ENCODE measurements around the gene RPL13A. TPM values are rescaled to one million over a fixed set of nuclear protein-coding genes. Genes with fewer than 3 reads are reported as not detected.
A peak's percentile ranks its signal among the peaks of the same experiment; 100 is the strongest.

The RPL13A gene
- total RNA-seq, 1 experiment from 2014 or later = 3,286 TPM

- no peaks in the 10 kb centered on the region for H4K20me1 ChIP-seq (ENCODE audit: control insufficient read depth, insufficient read depth, insufficient read length)
- H3K9ac ChIP-seq (ENCODE audit: extremely low read depth, insufficient read length, low read length) = no peak overlapping the region
- H4K91ac ChIP-seq (ENCODE audit: insufficient read length, low read depth, low read length) = no peak overlapping the region
- peak; percentile 79 for DNase-seq
- no peaks in the 10 kb centered on the region for H3K79me2 ChIP-seq (ENCODE audit: insufficient read depth, low read length)
- no peaks in the 10 kb centered on the region for H3K9me3 ChIP-seq (ENCODE audit: control insufficient read depth, low read depth, low read length)
- no peak overlapping the region for H3K14ac ChIP-seq (ENCODE audit: insufficient read depth, low read length)
- H3K56ac ChIP-seq (ENCODE audit: insufficient read length, low read depth, low read length) = no peak overlapping the region
- H4K8ac ChIP-seq (replicated peaks; ENCODE audit: insufficient read length, low read depth, low read length) = no peak overlapping the region
- H3K4ac ChIP-seq (ENCODE audit: low read depth, low read length) = no peak overlapping the region
- no peak overlapping the region for H2BK15ac ChIP-seq (ENCODE audit: low read depth, low read length)
- peak; percentile 62 for TF ChIP-seq CTCF (conservative IDR thresholded peaks at IDR 0.05)
- no peak overlapping the region for H3K27ac ChIP-seq (ENCODE audit: insufficient read length, low read depth, low read length)
- H3K23ac ChIP-seq (ENCODE audit: insufficient read length, low read depth, low read length) = no peak overlapping the region
- Mint-ChIP-seq H3K27ac (0 out of 7 replicates have a peak overlapping the region, but pooled peaks of 1 of the 3 experiments have one; percentile 38), H3K4me3 (peak overlapping the region; percentile 72 to 85), H3K9me3 (no peaks in the 10 kb centered on the region), H3K36me3 (ENCODE audit: insufficient read depth in 1 of 3, low read depth in 3 of 3) (peaks cover 0 to 19% (median 0%) of the 10 kb centered on the region in 3 experiments; a peak in 4 of 7 replicates), H3K27me3 (ENCODE audit: low read depth) (peaks cover 11% of the 10 kb centered on the region), H3K4me1 (peaks cover 13 to 18% of the 10 kb centered on the region in 2 experiments)
- H2BK12ac ChIP-seq (ENCODE audit: insufficient read length, low read depth, low read length) = no peak overlapping the region
- H2BK20ac ChIP-seq (ENCODE audit: low read depth, low read length, poor library complexity, severe bottlenecking) = no peak overlapping the region
- H3T11ph ChIP-seq (ENCODE audit: low read length) = no peak overlapping the region
- no peak overlapping the region for H2BK5ac ChIP-seq (ENCODE audit: insufficient read length, low read length)
- H2AFZ ChIP-seq (ENCODE audit: low read length) = no peak overlapping the region
- H2BK120ac ChIP-seq (ENCODE audit: low read depth, low read length, poor library complexity, severe bottlenecking) = no peak overlapping the region
- no peaks in the 10 kb centered on the region for H3K27me3 ChIP-seq (ENCODE audit: insufficient read depth, low read length)
- no peak overlapping the region for H4K5ac ChIP-seq (ENCODE audit: insufficient read length, low read depth, low read length)
- peak overlapping the region; percentile 68 for H3K4me2 ChIP-seq (ENCODE audit: insufficient read depth, insufficient read length, low read length)
- no peak overlapping the region for H2AK5ac ChIP-seq (ENCODE audit: insufficient read length, low read length)
- H3K23me2 ChIP-seq (ENCODE audit: insufficient read length, low read depth, low read length, poor library complexity, severe bottlenecking) = peaks cover 9% of the 10 kb centered on the region
- no peaks in the 10 kb centered on the region for H3K79me1 ChIP-seq (ENCODE audit: insufficient read depth, low read depth, low read length, poor library complexity, severe bottlenecking)
- no peaks in the 10 kb centered on the region for H3K4me1 ChIP-seq (ENCODE audit: insufficient read depth, low read length)
- H3K18ac ChIP-seq (ENCODE audit: insufficient read length, low read depth, low read length) = no peak overlapping the region
- WGBS (ENCODE audit: extremely low coverage, insufficient read length, low lambda C conversion rate) = no CpG with 5 or more reads among the region's 87 CpGs
Measured at GRCh38 chr19:49533551-49534488, 46.4 kb downstream of the RPL13A start.

Data from H9 (cell line).